ENCODE results near the gene RASGRF2.

RASGRF2 gene

DNA sequence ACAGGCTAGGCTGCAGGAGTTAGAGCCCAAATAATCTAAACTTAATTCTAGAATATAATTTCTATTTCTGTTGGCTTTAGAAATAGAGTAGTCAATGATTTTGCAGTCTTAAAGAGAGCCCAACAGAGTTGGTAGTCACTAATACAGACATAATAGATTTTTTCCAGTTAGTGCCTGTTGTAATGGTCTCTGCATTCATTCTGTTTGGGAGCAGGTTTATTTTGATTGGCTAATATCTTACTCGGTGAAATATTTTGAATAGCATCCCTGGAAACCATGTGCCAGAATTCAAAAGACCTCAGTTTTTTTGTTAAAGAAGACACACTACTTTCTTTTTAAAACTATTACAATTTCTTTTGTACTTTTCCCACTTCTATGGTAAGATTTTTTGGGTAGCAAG lies 107.2 kb downstream of the RASGRF2 start:
- TF ChIP-seq ZNF384 (IDR thresholded peaks at IDR 0.05) = no peak
- TF ChIP-seq NFRKB (IDR thresholded peaks at IDR 0.05) = no peak
- ChIA-PET POLR2A (no interaction called here), CTCF (no interaction called here)
- DNase-seq (ENCODE audit: extremely low spot score) = no peak

DNA sequence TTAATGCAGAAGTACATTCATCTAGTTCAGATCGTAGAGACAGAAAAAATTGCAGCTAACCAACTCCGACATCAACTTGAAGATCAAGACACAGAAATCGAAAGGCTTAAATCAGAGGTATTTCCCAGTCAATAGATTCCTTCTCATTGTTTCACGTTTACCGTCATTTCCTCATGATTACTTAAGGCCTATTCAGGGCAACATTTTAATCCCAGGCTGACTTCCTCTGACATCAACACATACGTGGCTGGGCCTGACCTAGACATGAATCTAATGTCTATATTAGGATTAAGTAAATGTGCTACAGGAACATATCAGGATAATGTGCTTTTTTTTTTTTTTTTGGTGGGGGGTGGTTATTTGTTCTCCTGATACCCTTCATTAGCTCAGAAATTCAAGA lies 107.9 kb downstream of the RASGRF2 start:
- DNase-seq (ENCODE audit: extremely low spot score) = no peak
- CTCF ChIA-PET = no interaction called here
- TF ChIP-seq HDGF (IDR thresholded peaks at IDR 0.05; ENCODE audit: borderline replicate concordance) (no peak), FOXM1 (IDR thresholded peaks at IDR 0.05; ENCODE audit: borderline replicate concordance) (no peak), ARNT (IDR thresholded peaks at IDR 0.05) (no peak), CTBP1 (IDR thresholded peaks at IDR 0.05; ENCODE audit: borderline replicate concordance) (no peak), ZNF384 (IDR thresholded peaks at IDR 0.05) (no peak), L3MBTL2 (conservative IDR thresholded peaks at IDR 0.05) (no peak), LEF1 (IDR thresholded peaks at IDR 0.05; ENCODE audit: borderline replicate concordance) (no peak), SUZ12 (IDR thresholded peaks at IDR 0.05) (no peak), FOXA1 (IDR thresholded peaks at IDR 0.05) (no peak), ELF4 (IDR thresholded peaks at IDR 0.05) (no peak), FOXK2 (IDR thresholded peaks at IDR 0.05) (no peak), SP1 (IDR thresholded peaks at IDR 0.05) (no peak), NFRKB (IDR thresholded peaks at IDR 0.05) (no peak), BHLHE40 (IDR thresholded peaks at IDR 0.05; ENCODE audit: borderline replicate concordance) (no peak)
- TF ChIP-seq, protein P1, sequence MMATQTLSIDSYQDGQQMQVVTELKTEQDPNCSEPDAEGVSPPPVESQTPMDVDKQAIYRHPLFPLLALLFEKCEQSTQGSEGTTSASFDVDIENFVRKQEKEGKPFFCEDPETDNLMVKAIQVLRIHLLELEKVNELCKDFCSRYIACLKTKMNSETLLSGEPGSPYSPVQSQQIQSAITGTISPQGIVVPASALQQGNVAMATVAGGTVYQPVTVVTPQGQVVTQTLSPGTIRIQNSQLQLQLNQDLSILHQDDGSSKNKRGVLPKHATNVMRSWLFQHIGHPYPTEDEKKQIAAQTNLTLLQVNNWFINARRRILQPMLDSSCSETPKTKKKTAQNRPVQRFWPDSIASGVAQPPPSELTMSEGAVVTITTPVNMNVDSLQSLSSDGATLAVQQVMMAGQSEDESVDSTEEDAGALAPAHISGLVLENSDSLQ (IDR thresholded peaks at IDR 0.05) = no peak
- POLR2A ChIA-PET = no interaction called here

DNA sequence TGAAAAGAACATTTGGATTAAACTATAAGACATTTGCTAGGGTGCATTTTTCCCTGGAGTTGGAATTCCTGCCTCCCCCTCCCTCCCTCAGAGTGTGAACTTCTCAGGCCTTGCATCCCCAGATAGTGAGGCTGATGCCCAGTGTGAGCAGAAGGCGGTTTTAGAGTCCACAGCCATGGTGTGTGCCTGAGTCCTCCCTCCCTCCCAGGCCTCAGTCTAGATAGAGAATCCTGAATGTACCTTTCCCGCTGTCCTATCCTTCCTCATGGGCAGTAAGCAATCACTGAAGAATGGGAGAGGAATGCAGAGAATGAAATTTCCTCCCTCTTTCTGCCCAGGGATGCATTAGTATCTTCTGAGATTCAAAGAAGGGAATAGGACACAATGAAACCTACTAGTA lies 108.5 kb downstream of the RASGRF2 start:
- no peak for DNase-seq (ENCODE audit: extremely low spot score)
- TF ChIP-seq ARNT (IDR thresholded peaks at IDR 0.05) (no peak), CTBP1 (IDR thresholded peaks at IDR 0.05; ENCODE audit: borderline replicate concordance) (no peak), FOXA1 (IDR thresholded peaks at IDR 0.05) (no peak), FOXK2 (IDR thresholded peaks at IDR 0.05) (no peak), SP1 (IDR thresholded peaks at IDR 0.05) (no peak), SUZ12 (IDR thresholded peaks at IDR 0.05) (no peak), L3MBTL2 (conservative IDR thresholded peaks at IDR 0.05) (no peak), NFRKB (IDR thresholded peaks at IDR 0.05) (no peak), ZNF384 (IDR thresholded peaks at IDR 0.05) (no peak), ELF4 (IDR thresholded peaks at IDR 0.05) (no peak), FOXM1 (IDR thresholded peaks at IDR 0.05; ENCODE audit: borderline replicate concordance) (no peak)
- TF ChIP-seq, protein P1 (IDR thresholded peaks at IDR 0.05) = no peak
- CTCF ChIA-PET = no interaction called here
- POLR2A ChIA-PET = no interaction called here

DNA sequence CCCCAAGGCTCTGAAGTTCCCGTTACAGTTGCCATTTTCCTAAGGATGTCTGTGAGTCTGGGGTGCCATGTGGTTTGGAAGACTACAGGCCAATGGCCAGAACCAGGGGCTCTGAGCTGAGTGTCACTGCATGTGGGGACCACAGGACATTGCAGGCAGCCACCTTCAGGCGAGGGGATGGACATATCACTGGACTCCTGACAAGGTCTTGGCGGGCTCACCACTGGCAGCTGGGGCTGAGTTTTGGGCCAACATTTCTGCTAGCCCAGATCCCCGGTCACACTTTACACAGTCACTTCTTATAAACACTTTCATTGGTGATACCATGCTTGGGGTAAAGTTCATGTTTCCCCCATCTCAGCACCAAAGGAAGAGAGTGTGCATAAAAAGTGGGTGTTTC lies 109.8 kb downstream of the RASGRF2 start:
- ChIA-PET POLR2A (no interaction called here), CTCF (interaction anchor here (0.6 kb wide), 1 partner anchor 30 kb away, joined by 3 read pairs; no protein-coding TSS in a partner anchor)
- TF ChIP-seq CTBP1 (IDR thresholded peaks at IDR 0.05; ENCODE audit: borderline replicate concordance) = no peak
- TF ChIP-seq BHLHE40 (IDR thresholded peaks at IDR 0.05; ENCODE audit: borderline replicate concordance) = no peak
- no peak for TF ChIP-seq HDGF (IDR thresholded peaks at IDR 0.05; ENCODE audit: borderline replicate concordance)
- no peak for TF ChIP-seq SP1 (IDR thresholded peaks at IDR 0.05)
- TF ChIP-seq FOXK2 (IDR thresholded peaks at IDR 0.05) = no peak
- no peak for TF ChIP-seq ELF4 (IDR thresholded peaks at IDR 0.05)
- no peak for TF ChIP-seq FOXA1 (IDR thresholded peaks at IDR 0.05)
- no peak for DNase-seq (ENCODE audit: extremely low spot score)

DNA sequence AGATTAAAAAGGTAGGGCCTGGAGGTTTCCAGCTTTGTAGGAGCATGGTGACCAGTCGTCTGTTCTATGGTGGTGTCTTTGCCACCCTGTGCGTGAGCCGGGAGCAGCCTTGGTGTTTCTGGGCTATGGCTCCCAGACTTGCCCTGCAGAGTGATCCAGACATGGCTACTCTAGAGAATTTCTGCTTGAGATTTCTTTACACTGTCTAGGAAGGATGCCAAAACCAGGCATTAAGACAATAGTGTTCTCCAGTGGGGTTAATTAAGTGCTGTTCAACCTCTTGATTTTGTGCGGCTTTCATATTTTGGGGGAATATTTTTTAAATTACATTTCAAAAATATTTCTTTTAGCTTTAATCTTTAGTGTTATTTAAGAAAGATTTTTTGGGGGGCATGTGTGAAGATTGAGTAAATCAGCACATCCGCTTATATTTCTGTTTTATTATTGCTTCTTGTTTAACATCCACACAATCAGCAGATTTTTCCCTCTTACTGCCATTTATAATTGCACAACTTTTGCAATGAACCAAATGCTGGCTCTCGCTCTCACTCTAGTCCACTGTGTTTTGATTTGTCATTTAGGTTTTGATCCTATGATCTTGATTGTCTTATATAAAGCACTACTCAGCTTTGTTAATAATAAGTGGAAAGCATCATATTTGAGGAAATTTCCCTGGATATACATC lies 110.5 kb downstream of the RASGRF2 start:
- TF ChIP-seq NFRKB (IDR thresholded peaks at IDR 0.05) (no peak), FOXM1 (IDR thresholded peaks at IDR 0.05; ENCODE audit: borderline replicate concordance) (no peak), L3MBTL2 (conservative IDR thresholded peaks at IDR 0.05) (no peak), FOXK2 (IDR thresholded peaks at IDR 0.05) (no peak), ZNF384 (IDR thresholded peaks at IDR 0.05) (no peak), SP1 (IDR thresholded peaks at IDR 0.05) (no peak), FOXA1 (IDR thresholded peaks at IDR 0.05) (no peak), SUZ12 (IDR thresholded peaks at IDR 0.05) (no peak), CTBP1 (IDR thresholded peaks at IDR 0.05; ENCODE audit: borderline replicate concordance) (no peak), LEF1 (IDR thresholded peaks at IDR 0.05; ENCODE audit: borderline replicate concordance) (no peak), ELF4 (IDR thresholded peaks at IDR 0.05) (no peak), BHLHE40 (IDR thresholded peaks at IDR 0.05; ENCODE audit: borderline replicate concordance) (no peak), ARNT (IDR thresholded peaks at IDR 0.05) (no peak), TARDBP (IDR thresholded peaks at IDR 0.05) (no peak), HDGF (IDR thresholded peaks at IDR 0.05; ENCODE audit: borderline replicate concordance) (no peak)
- TF ChIP-seq, protein P1 (IDR thresholded peaks at IDR 0.05) = no peak
- CTCF ChIA-PET = interaction anchor here (0.6 kb wide), 1 partner anchor 30 kb away, joined by 3 read pairs; no protein-coding TSS in a partner anchor
- DNase-seq (ENCODE audit: extremely low spot score) = no peak
- POLR2A ChIA-PET = no interaction called here

DNA sequence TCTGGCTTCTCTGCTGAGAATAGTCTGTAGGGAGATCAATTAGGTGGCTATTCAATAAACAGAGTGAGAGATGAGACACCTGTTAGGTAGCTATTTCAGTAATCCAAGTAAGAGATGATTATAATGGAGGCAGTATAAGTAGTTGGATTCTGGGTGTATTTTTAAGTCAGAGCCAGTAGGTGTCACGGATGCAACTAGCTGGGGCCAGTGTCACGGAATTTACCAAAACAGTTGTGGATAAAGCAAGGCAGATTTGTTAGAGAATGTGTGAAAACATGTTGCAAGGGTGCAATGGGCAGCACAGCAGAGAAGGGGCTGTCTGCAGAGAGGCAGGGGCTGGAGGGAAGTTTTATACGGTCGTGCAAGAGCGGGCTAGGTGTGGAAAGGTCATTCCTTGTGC lies 114.9 kb downstream of the RASGRF2 start:
- DNase-seq (ENCODE audit: extremely low spot score) = no peak
- ChIA-PET POLR2A (no interaction called here), CTCF (no interaction called here)

More for the DNA sequence above, 114.9 kb downstream of the RASGRF2 start:
- no peak for TF ChIP-seq SUZ12 (IDR thresholded peaks at IDR 0.05)
- no peak for TF ChIP-seq FOXM1 (IDR thresholded peaks at IDR 0.05; ENCODE audit: borderline replicate concordance)
- TF ChIP-seq SP1 (IDR thresholded peaks at IDR 0.05) = no peak
- no peak for TF ChIP-seq L3MBTL2 (conservative IDR thresholded peaks at IDR 0.05)
- no peak for TF ChIP-seq ARNT (IDR thresholded peaks at IDR 0.05)
- TF ChIP-seq BHLHE40 (IDR thresholded peaks at IDR 0.05; ENCODE audit: borderline replicate concordance) = no peak
- no peak for TF ChIP-seq HDGF (IDR thresholded peaks at IDR 0.05; ENCODE audit: borderline replicate concordance)
- TF ChIP-seq TARDBP (IDR thresholded peaks at IDR 0.05) = no peak
- no peak for TF ChIP-seq ELF4 (IDR thresholded peaks at IDR 0.05)
- no peak for TF ChIP-seq FOXK2 (IDR thresholded peaks at IDR 0.05)
- no peak for TF ChIP-seq FOXA1 (IDR thresholded peaks at IDR 0.05)
- TF ChIP-seq, protein P1 (IDR thresholded peaks at IDR 0.05) = no peak
- TF ChIP-seq NFRKB (IDR thresholded peaks at IDR 0.05) = no peak

All from HEK293T (cell line).